ENCODE measurements around the gene GRAMD1B. TPM values are rescaled to one million over a fixed set of nuclear protein-coding genes. Genes with fewer than 3 reads are reported as not detected.
"Not testable (repeated sequence)": the region's sequence is repeated elsewhere in the genome, so short reads cannot be mapped to it uniquely, and the experiment has no call there.

GRAMD1B gene
- polyA plus RNA-seq, 10 donors = 3.9 to 9.8 (median 8.4) TPM

DNA sequence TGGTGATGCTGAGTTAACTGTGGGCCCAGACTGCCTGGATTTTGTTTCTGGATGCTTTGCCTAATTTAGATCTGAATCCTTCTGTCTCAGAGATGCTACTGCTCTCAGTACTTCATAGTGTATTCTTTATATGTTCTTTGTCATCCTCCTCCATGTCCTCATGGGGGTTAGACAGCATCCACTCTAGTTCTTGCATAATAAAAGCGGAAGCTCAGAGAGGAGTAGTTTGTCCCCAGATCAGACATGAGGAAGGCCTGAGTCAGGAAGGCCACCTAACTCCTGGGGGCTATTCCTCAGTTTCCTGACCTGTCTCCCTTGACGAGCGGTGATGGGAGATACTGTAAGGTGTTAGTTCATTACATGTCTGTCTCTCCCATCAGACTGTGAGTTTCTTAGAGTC, 134.2 kb downstream of the GRAMD1B start:
- DNase-seq = no peak

DNA sequence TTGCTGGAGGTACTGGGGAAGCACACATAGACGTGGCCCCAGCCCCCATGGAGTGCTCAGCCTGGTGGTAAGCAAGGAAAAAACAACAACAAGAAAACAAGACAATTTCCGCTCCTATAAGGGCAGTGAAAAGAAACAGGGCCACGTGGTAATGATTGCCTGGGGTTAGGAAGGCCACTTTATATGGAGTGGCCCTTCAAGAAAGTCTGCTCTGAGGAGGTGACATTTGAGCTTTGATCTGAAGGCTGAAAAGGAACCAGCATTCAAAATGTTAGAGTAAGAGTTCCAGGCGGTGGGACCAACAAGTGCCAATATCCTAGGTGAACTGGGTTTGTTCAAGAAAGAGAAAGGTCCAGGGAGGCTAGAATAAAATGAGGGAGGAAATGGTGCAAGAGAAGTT, 136.8 kb downstream of the GRAMD1B start:
- DNase-seq = no peak

DNA sequence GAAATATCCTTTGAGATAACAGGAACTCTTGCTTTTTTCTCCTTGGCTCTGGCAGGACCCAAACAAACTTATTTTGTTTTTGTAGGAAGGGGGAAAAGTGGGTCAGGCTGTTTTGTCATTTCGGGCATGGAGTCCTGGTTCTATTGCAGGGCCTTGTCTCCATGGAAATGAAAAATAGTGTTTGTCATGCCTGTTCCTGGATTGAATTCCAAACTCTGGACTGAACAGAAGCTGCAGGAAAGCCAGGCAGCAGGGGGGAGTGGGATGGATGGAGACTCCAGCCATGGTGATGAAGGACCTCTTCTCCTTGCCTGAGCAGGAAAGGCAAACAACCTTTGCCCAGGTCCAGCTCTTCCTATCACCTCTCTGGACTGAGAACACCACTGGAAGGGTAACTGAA, 137.4 kb downstream of the GRAMD1B start:
- no peak for DNase-seq

DNA sequence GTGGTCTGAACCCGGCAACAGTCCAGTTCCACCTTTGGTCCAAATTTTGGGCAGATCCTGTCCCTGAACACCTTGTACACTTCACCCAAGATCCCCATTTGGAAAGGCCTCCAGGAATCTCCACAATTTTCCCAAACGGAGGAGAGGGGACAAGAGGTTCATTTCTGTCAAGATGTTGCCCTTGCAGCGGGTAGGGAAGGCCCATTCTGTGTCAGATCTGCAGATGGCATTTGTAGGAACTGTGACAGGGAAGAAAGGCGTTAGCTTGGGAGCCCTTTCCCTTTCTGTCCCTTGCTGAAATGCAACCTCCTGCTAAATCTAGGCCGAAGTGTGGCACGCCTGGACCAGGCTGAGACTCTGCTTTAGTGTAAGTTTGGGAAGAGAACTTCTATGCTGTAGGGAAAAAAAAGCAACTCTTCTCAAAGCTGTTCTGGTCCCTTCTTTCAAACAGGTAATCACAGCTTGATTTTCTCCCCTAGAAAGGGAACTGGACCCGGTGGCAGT, 138.3 kb downstream of the GRAMD1B start:
- DNase-seq = no peak

DNA sequence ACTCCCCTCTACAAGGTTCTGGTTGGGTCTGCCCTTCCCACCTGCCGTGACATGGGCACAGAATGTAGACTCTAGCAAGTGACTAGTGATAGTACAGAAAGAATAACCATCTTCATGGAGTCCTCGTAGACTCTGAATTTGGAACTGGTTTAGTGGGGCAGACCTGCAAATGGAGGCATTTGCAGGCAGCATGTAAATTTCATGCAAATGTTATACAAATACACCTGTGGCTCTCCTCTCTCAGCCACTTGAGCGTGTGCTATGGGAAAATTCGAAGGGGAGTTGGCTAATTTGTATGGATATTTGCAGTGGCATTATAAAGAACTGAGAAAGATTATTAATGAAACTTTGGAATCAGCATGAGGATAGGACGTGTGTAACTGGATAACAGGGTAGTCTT, 139.3 kb downstream of the GRAMD1B start:
- no peak for DNase-seq

DNA sequence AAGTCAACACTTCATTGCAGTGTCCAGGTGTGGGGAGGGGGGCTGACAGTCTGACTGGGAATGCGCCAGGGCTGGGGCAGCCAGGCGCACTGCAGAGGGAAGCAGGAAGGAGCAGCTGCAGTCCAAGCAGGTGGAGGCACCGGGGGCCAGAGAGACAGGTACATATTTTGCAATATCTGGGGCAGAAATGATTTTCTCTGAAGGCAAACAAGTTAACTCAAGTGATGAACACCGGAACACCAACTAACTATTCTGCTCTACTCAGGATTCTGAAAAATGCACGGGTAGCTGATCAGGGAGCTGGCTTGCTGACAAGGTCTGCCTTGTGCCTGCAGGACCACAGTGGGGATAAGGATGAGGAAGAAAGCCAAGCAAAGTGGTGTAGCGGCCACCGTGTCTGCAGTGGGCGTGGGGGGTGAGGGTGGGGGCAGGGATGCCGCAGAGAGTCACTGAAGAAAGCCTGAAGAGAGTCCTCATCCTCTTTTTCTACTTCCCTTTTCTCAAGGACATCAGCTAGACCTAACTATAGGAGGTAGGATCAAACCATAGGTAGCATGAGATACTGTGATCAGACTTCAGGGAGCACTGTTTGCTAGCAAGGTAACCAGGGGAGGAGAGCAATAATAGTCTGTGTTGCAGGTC, 141.0 kb downstream of the GRAMD1B start:
- no peak for DNase-seq

DNA sequence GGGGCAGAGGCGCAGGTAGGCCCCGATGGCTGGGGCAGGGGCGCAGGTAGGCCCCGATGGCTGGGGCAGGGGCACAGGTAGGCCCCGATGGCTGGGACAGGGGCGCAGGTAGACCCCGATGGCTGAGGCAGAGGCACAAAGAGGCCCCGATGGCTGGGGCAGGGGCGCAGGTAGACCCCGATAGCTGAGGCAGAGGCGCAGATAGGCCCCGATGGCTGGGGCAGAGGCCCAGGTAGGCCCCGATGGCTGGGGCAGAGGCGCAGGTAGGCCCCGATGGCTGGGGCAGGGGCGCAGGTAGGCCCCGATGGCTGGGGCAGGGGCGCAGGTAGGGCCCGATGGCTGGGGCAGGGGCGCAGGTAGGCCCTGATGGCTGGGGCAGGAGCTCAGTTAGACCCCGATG, 142.7 kb downstream of the GRAMD1B start:
- DNase-seq = not testable (repeated sequence)

DNA sequence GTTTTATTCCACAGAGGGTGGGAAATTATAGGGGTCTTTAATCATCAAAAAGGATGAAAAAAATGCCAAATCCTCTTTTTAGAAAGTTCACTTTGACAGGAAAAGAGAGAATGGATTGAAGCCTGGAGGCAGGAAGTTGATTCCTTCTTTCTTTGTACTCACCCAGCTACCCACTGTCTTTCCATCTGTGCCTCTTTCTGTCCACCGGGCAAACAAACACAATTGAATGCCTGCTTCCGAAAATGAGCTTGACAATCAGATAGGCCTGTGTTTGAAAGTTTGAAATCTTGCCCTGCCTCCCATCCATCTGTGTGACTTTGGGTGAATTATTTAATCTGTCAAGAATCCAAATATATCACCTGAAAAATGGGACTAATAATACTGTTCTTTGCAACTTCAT, 143.2 kb downstream of the GRAMD1B start:
- DNase-seq = no peak

DNA sequence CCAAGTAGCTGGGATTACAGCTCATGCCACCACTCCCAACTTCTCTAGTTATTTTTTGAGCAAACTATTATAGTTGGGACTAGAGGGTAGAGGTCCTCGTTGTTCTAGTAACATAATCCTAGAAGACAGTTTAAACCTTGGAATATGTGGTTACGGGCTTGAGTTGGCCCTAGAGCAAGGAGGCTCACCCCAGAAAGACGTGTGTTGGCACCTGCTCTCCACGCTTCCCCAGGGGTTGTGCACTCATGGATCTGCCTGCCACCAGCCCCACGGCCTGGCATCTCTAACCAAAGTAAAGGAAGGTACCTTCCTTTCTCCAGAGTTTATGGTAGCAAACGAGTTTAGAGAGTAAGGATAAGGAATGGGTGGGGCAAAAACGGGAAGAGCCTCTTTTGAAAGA, 145.4 kb downstream of the GRAMD1B start:
- no peak for DNase-seq

DNA sequence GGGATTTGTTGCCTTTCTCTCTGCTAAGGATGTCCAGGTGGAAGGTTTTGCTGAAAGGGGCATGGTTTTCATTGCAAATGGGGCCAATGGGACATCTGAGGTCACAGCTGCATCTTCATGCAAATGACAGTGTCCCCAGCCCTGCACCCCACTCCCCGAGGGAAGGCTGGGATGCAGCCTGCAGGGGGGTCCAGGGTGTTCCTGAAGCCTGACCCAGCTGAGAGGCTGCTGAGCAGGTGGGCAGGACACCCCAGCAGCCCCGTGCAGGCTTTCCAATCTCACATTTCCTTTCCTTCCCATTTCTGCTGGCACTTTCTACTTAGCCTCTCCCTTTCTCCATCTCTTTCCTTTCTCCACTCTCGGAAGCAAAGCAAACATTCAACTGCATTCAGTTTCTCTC, 146.0 kb downstream of the GRAMD1B start:
- no peak for DNase-seq

DNA sequence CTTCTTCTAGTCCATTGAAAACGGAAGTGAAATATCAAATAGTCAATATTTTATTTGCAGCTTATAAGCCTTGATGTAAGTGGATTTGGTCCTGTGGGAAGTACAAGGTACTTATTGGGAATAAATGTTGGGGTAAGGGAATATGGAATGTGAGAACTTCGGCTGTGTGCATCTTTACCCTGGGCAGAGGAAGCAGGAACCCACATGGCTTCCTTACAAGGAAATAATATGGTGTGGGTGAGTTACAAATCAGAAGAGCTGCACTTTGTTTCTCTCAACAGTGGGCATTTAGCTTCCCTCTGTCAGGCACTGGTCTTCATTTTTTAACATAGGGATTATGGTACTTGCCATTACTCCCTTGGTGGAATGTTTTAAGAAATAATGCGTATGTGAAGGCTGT, 146.4 kb downstream of the GRAMD1B start:
- no peak for DNase-seq

DNA sequence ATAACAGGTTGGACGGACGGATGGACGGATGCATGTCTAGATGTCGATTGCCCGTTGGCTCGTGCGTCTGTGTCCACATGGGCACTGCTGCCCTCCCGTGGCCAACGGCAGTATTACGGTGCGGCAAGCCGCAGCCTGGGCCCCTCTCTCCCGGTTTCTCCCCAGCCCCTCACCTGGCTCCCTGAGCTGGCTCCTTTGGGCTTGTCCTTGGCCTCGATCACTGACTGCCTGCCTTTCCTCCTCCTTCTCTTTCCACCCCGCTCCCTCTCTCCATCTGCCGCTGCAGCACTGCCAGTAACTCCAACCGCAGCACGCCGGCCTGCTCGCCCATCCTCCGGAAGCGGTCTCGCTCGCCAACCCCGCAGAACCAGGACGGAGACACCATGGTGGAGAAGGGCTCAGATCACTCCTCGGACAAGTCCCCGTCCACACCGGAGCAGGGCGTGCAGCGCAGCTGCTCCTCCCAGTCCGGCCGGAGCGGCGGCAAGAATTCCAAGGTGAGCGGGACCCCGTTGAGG, 147.1 kb downstream of the GRAMD1B start:
- DNase-seq = peak in 1 of 3 donors; percentile 65

DNA sequence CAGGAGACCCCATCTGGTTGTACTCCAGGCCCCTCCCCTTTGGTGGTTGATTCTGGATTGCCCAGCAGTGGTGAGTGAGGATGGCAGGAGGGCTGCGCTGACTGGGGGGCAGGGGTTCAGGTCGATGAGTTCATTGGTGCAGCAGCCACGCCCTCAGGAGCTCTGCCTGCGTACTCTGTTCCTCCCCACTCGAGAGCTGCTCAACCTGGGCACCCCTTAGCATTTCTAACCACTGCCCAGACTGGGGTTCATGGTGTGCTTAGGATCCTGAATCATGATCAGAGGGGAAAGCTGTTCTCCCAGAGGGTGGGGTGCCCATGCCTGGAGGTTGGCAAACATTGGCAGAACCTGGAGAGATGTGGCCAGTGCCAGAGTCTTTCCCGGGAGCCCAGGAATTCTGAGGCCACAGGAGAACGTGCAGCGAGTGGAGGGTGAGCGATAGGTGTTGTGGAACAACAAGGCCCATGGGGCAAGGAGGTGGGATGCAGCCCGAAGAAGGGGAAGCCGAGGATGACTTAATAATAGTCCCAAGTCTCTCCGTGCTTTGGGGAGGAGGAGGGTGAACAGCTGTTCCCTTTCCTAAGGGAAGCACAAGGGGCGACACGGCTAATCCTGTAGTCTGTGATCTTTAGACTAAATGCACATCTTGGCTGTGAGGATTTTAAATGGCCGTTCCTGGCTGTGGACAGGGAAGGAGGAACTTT, 148.9 kb downstream of the GRAMD1B start:
- no peak for DNase-seq

DNA sequence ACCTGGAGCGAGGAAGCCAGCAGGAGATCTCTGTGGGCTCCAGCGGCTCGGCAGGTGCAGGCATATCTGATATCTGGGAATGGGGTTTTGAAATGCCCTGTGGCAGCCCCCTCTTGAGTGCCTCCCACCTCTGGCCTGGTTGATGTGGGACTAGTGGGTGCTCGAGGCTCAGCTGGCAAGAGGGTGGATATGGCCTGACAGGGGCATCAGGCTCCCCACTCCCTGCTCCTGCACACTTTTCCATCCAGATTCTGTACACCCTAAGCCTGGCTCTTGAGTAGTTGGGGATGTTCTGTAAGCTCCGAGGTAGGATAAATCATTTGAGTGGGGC, 149.4 kb downstream of the GRAMD1B start:
- DNase-seq = no peak

DNA sequence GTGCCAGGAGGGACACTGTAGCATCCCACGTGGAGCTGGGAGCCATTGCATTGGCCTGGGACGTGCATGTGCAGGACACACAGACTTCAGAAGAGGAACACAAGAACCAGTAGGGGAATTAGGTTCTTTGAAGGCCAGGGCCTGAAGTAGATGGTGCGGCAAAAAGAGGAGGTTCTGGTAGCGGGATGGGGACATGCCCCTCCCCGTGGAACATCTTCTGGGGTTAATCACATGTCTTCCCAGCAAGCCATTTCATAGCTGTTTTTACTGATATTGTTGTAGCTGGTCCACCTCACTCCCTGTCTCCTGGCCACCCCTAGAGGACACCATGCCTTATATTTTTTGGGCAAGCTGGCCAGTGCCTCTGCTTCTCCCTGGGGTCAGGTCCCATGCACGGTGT, 150.1 kb downstream of the GRAMD1B start:
- no peak for DNase-seq

DNA sequence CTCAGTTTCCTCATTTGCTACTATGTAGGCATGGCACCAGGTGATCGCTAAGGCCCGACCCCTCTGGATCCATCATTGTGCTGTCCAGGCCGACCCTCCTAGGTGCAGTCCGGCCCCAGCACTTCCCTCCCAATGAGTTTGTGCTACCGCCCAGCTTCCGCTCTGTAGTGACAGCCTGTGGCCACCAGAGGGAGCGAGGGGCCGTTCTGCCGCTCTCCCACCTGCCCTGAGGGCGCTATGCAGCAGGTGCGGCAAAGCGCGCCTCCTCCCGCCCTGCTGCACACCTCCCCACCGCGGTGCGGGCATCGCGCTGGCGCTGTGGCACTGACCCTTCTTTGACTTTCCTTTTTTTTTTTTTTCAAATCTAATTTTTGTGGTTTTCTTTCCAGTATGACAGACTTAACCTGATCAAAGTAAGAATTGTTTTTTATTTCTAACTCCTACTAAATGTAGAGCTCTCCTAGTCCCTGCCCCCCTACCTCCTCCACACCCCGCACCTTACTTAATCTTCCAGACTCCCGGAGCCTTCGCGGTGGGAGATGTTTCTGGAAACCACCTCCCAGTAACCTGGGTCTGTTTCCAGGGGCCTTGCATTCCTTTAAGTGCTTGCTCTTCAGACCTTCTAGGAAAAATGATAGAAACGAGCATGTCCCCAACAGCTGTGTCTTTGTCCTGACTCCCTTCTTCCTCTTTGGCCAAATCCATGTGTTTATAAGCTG, 150.6 kb downstream of the GRAMD1B start:
- peak in 1 of 3 donors; percentile 61 for DNase-seq

DNA sequence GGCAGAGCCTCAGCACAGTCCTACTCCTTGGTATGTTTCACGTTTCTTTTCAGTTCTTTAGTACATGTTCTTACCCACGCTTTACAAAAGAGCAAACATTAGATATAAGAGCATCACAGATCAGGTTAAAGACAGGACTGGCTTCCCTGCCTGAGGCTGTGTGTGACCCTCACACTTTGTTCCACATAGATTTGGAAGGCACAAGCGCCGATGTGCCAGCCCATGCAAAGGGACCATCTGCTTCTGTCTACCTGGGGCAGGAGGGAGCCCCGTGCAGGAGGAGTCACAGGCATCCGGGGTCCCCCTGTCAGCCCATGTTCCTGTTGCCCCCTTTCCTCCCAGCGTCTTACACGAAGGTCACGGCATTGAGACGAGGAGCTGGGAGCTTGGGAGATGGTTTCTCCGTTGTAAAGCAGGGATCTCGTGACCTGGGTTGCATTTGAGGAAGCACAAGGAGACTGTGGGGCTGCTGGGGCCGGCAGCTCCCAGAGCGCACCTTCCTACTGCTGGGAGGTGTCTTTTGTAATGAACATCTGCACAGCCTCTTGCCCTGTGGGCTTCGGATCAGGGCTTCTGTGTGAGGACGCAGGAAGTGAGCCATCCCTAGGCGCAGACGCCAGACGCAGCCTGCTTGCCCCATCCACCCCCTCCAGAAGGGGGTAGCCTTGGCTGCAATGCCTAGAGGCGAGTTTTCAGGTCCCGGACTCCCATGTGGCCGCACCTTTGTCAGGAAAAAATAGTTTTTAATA, 151.8 kb downstream of the GRAMD1B start:
- DNase-seq = no peak

DNA sequence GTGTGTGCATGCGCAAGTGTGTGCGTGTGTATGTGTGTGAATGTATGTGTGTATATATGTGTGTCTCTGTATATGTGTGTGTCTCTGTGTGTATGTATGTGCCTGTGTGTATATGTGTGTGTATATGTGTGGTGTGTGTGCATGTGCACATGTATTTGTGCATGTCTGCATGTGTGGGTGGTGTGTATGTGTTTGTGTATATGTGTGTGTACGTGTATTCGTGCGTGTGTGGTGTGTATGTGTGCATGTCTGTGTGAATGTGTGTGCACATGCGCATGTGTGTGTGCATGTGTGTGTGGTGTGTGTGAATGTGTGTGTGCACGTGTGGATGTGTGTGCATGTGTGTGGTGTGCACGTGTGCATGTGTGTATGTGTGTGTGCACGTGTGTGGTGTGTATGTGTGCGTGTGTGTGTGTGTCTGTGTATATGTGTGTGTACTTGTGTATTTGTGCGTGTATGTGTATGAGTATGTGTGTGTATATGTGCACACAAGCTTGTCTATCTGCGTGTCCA, 153.0 kb downstream of the GRAMD1B start:
- no peak for DNase-seq

DNA sequence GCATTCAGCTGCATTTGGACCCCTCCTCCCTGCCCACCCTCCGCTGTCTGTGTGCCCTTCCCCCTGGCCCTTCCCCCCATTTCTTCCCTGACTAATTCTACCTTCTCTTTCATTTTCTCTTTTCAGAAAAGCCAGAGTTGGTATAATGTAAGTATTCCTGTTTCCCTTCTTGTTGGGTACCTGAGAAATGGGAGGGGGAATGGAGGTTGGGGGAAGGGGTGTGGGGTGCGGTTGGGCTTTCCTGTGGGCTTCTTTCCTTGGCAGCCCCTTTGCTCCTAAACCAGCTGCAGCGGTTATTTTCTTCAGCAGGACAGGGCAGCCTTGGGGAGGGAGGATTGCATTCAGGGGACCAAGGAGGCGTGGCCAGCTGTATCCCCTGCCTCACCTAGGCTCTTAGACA, 154.1 kb downstream of the GRAMD1B start:
- no peak for DNase-seq

DNA sequence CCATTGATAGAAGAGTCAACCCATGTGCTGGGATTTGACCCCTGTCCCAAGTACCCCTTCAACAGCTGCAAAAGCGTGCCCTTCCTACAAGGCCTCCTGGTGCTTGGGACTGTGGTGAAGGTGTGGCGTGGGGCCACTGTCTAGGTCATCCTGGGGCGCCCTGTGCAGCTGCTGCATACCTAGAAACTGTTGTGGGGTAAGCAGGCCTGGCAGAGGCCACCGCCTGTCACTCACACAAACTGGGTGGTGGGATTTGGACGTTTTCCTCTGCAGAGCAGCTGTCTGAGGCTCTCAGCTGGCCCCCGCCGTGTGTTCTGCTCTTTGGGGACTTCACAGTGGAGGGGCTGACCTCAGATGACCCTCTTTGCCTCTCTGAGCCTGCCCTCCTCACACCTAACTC, 154.7 kb downstream of the GRAMD1B start:
- no peak for DNase-seq

DNA sequence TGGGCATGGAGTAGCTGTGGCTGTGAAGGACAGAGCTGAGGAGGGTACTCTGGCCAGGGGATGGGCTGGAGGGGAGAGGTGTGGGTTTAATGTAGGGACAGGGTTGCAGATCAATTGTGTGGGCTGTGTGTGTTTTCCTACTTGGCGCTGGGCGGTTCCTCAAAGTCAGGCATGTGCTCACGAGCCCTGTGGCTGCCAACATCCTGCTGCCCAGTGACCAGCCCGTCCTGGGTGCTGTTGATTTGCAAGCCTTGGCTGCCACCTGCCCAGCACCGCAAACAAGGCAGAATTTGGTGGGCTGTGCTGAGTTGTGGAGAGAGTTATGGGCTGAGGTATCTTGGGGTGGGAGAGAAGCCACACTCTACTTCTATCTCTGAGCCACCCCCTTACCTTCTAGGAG, 155.1 kb downstream of the GRAMD1B start:
- DNase-seq = no peak

DNA sequence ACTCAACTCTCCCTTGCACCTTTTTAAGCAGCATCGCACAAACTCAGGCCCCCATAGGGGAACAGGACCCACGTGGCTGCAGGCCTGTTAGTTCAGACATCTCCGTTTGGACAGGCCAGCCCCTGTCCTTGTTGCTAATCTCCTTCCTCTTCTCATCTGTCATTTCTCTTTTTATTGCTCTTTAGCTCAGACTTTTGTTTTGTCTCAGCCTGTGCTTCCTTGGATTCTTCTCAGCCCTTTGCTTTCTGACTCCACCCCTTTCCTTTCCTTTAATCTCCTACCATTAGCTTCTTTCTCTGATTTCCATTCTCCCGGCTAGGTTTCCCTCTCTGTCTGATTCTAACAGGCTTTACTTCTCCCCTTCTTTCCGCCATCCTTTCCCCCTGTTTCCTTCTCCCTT, 155.6 kb downstream of the GRAMD1B start:
- DNase-seq = no peak
